Activated CD4-positive, alpha-beta T cell treated with anti-CD3 and anti-CD28 coated beads, Interleukin-10, Interleukin-2, amounts not matched to agents 100 ng/mL and 50 ng/mL, durations not matched to agents 16 hours and 8 hours (primary cell): ENCODE data around the gene RRAD.
"Not testable (repeated sequence)": the region's sequence is repeated elsewhere in the genome, so short reads cannot be mapped to it uniquely, and the experiment has no call there.

Source experiments
- DNase-seq: peaks from one replicate; pipeline ENCODE4 v3.0.0-alpha.2; 2020

RRAD gene

GRCh38 chr16:66899310-66899944 lies 25.9 kb downstream of the RRAD start:
- no peak for DNase-seq

DNA sequence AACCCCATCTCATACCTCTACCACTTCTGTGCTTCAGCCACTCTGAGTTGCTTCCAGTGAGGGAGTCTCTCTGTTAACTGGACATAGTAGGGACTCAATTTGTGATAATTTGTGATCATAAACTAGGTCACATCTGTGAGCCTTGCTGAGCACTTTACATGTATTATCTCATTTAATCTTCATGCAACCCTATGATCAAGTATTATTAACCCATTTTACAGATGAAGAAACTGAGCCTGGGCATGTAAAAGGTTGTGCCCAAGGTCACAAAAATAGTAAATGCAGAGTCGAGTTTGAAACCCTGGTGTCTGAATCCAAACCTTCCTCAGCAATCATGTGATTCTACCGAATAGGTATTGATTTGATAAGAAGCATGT lies 26.4 kb downstream of the RRAD start:
- no peak for DNase-seq

GRCh38 chr16:66898207-66898606 lies 27.1 kb downstream of the RRAD start:
- DNase-seq: no peak

GRCh38 chr16:66896682-66897081 lies 28.7 kb downstream of the RRAD start:
- not testable (repeated sequence) for DNase-seq

DNA sequence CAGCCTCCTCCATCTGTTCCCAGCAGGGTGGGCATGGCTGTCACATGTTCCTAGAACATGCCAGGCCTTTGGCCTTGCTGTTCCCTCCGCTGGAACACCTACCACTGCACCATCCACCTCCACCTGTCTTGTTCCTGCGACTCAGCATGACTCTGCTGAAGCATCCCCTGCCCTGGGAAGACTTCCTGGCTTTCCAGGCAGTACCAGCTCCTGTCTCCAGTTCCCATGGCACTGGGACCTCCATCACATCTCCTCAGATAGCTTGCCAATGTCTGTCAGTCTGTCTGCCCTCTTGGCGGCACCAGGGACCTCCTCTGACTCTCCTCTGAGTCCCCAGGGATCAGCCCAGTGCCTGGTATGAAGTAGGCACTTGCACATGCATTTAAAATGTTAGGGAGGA lies 29.3 kb downstream of the RRAD start:
- no peak for DNase-seq

DNA sequence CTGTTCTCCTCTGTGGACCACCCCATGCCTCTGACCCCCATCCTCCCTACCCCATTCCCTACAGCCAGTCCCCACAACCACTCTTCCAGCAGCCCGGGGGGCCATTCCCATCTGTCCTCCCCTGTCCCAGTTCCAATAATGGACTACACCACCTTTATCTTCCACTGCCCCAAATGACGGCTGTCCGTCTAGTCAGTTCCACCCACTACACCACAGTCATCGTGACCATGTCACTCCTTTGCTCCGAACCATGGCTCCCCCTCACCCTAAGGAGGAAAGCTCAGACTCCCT lies 29.7 kb downstream of the RRAD start:
- DNase-seq: no peak

DNA sequence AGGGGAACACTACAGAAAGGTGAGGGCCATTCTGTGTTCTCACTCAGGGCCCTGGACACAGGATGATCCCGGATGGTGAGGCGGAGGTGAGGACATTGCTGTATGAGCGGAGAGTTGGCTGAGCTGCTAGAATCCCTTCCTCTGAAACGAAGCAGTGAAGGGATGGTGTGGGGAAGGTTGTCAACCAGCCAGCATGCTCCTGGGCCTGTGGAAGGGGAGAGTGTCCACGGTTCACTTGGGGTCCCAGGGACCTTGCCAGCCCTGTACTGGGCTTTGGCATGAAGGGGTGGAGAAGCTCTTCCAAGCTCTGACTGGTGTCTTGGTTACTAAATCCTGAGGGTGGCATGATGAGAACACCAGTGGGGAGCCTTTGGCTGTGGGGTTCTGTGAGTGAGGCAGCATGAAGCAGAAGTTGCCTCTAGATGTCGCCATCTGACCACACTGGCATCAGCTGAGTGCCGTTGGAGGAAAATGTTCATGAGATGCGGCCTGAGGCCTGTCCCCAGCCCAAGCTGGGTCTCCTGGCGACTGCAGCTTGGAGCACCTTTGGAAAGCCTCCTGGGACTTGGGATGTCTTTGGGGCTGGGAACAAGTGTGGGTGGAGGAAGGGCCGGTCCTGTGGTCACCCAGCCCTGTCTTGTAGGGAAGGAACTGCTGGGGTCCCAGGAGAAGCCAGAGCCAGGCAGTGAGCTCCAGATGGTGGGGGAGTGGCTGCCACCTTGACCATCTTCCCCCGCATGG lies 30.2 kb downstream of the RRAD start:
- DNase-seq: peak; percentile 68

DNA sequence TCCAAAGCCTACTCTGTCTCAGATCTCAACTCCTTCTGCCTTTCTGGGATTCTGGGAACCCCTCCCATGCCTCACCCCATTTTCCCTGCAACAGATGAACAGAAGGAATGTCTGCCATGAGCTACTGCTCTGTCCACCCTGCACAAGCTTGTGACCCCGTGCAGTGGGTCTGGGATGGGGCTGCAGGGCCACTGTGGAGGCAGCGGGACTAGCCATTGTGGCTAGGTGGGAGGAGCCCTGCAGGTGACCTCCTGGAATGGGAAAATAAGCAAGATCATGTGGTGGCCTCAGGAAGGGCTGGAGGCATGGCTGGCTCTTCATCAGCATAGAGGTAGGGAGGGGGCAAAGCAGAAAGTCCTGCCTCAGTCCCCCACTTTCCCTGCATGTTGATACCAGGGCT lies 31.3 kb downstream of the RRAD start:
- no peak for DNase-seq

DNA sequence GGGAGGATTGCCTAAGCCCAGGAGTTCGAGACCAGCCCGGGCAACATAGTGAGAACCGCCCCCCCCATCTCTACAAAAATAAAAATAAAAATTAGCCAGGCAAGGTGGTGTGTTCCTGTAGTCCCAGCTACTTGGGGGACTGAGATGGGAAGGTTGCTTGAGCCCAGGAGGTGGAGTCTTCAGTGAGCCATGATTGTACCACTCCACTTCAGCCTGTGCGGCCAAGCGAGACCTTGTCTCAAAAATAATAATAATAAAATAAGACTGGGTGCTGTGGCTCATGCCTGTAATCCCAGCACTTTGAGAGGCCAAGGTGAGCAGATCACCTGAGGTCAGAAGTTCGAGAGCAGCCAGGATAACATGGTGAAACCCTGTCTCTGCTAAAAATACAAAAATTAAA lies 33.5 kb downstream of the RRAD start:
- DNase-seq: no peak

DNA sequence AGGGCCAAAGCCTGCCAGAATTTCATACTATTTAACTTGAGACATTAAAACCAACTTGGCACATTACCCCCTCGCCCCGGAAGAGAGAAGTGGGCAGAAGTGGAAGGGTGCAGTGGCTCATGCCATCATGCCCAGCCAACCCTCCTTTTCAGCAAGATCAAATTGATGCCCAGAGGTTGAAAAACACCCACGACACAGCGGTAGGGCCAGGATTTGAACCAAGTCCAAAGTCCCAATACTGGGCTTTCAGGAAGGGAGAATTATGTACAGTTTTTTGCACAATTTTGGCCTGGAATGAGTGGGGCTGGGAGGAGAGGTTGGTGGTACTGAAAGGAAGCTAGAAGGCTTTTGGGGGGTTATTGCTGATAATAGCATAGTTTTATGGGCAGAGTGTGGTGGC lies 34.0 kb downstream of the RRAD start:
- DNase-seq: no peak

DNA sequence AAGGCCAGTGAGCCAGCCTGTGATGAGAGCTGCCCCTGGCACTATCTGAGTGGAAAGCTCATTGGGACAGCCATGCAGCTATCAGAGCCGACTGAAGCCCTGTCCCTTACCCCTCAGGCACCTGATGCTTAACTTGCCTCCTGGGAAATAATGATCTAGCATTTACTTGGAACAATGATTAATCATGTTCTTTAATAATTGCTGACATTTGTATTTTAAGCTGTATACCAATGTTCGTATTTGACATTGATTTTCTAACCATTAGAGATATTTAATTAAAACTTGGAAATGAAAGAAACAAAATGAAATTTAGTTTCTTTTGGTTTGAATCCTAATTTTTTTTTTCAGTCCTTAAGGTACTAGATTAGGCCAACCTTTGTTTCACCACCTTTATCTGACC lies 34.5 kb downstream of the RRAD start:
- DNase-seq: no peak

DNA sequence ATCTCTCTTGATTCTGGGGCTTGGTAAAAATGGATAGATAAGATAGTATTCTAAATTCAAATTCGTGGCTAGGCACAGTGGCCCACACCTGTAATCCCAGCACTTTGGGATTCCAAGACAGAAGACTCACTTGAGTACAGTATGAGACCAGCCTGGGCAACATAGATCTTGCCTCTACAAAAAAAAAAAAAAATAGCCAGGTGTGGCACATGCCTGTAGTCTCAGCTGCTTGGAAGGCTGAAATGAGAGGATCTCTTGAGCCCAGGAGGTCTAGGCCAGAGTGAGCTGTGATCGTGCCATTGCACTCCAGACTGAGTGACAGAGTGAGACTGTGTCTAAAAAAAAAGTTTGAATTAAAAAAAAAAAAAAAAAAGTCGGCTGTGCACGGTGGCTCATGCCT lies 35.7 kb downstream of the RRAD start:
- no peak for DNase-seq

DNA sequence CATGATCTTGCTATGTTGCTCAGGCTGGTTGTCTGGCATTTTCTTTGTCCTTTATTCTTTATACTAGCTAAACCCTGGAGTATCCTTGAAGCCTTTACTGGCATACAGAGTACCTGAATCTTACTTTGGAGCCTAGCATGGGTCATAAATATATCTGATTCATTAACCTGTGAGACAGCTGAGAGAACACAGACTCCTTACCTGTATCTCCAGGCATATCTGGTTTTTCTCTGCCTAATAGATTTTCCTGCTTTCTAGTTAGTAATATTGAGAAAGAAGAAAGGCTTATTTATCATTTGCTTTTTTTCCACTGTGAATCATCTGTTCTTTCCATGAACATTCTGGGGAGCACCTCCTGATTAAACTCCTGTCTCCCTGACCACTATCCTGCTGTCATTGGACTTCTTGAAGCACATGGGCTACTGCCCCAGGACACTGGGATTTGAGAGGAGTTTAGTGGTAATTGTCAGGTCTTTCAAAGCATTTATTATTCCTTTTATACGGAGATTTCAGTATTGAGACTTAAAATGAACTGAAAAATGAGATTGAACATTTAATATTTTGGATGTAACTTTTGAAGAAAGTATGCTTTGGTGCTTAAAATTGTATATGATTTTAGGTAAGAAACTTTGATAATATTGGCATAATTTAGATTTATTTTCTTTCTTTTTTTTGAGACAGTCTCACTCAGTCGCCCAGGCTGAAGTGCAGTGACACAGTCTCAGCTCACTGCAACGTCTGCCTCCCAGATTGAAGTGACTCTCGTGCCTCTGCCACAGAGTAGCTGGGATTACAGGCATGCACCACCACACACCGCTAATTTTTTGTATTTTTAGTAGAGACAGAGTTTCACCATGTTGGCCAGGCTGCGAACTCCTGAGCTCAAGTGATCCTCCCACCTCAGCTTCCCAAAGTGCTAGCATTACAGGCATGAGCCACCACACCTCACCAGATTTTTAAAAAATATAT lies 36.4 kb downstream of the RRAD start:
- no peak for DNase-seq

- DNase-seq: no peak
Observed at GRCh38 chr16:66886914-66887313, 38.4 kb downstream of the RRAD start.

- no peak for DNase-seq
Observed at GRCh38 chr16:66886321-66886720, 39.0 kb downstream of the RRAD start.

DNA sequence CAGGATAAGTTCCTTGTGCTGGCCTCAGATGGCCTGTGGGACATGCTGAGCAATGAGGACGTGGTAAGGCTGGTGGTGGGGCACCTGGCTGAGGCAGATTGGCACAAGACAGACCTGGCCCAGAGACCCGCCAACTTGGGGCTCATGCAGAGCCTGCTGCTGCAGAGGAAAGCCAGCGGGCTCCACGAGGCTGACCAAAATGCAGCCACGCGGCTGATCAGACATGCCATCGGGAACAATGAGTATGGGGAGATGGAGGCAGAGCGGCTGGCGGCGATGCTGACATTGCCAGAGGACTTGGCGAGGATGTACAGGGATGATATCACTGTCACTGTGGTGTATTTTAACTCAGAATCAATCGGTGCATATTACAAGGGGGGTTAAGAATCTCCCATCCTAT lies 39.8 kb downstream of the RRAD start:
- DNase-seq: no peak

DNA sequence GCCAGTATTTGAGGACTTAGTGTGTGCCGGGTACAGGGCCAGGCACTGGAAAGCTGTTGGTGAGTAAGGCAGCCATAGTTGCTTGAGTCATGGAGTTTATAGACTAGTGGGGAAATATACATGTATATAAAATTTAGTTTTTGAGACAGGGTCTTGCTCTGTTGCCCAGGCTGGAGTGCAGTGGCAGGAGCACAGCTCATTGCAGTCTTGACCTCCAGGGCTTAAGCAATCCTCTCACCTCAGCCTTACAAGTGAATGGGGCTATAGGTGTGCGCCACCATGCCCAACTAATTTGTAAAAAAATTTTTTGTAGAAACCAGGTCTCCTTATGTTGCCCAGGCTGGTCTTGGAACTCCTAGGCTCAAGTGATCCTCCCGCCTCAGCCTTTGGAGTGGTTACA lies 42.6 kb downstream of the RRAD start:
- DNase-seq: no peak

DNA sequence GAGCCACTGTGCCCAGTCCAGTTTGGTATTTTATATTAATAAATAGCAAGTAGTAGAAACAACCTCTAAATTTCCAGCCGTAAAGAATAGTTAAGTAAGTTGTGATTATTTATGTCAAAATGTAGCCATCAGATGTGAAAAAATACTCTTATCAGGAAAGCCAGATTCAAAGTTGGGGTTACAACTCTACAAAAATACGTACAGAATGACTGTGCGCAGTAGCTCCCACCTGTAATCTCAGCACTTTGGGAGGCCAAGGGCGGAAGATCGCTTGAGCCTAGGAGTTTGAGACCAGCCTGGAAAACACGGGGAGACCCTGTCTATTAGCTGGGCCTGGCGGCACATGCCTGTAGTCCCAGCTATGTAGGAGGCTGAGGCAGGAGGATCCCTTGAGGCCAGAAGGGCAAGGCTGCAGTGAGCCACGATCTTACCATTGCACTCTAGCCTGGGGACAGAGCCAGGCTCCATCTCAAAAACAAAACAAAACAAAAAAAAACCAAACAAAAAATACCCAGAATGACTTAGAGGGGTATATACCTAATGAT lies 43.3 kb downstream of the RRAD start:
- no peak for DNase-seq

DNA sequence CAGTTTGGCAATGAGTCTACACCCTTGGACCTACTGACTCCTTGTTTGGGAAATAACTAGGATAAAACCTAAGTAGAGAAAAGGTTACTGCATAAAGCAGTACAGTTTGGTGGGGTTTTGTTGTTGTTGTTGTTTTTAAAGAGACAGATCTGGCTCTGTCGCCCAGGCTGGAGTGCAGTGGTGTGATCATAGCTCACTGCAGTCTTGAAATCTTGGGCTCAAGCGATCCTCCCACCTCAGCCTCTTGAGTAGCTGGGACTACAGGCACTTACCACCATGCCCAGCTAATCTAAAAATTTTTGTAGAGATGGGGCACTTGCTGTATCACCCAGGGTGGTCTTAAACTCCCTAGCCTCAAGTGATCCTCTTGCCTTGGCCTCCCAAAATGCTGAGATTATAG lies 43.8 kb downstream of the RRAD start:
- DNase-seq: no peak

DNA sequence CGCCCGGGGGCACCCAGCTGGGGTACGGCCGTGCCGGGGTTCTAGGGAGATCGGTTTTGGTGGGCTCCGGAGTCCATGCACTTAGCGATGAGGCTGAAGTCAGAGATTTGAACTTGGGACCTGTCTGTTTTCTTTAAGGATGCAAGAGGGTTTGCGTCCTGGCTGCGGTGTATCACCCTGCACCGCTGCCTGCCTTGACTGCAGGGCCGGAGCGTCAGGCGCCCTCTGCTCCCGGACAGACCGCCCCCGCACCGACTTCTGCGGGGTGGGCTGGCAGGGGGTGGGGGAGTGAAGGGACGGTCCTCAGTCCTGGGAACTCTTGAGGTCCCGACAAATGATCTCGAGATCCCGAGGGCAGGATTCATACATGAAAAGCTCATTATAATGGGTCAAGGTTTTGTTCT lies 44.3 kb downstream of the RRAD start:
- peak; percentile 34 for DNase-seq

DNA sequence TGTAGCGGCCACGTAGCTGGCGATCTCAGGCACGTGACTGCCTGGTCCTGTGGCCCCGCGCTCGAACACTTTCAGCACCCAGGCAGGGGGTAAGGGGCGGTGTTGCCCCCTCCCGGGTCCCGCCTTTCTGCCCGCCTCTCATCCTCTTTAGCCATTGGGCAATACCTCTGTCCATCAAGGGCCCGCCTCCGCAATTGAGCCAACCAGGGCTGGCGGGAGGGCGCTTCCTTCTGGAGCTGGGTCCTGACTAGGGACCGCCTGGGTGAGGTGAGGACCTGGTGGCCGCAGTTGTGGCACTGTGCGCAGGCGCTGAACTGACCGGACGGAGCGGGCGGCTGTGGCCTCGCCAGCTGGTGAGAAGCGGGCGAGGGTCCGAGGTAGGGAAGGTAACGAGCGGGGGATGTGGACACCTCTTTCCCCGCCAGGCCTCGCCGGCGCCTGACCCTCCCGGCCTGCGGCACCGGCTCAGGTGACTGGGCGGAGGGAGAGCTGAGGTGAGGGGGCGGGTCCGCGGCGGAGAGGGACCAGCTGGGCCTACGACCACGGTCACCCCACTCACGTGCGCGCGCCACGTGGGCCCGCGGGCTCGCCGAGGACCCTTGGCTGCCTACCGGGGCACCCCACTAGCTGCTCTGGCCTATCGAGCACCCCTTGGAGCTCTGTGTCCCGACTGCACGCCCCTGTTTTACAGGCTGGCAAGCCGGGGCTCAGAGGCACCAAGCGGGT lies 44.9 kb downstream of the RRAD start, which contains the start of gene PDP2:
Gene PDP2, plus strand, starts transcription at position 228 of the 726 bp plus-strand sequence. CDS start 3,770 bp downstream, outside the sequence.
- DNase-seq: peak; percentile 98

DNA sequence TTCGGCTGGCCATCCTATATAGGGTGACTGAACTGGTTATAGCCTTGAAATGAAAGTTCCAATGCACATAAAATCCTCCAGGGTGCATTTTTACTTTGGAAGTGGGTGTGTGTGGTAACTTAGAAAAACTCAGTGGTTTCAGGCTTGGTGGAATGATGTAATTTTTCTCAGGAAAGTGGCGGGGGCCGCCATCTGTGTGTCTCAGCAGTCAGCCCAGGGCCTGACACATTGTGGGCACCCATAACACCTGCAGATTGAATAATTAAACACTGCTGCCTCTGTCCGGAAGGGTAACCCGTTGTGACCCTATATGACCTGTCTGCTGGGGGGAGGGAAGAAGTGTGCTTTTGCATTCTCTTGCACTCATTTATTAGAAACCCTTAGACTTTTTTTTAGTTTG lies 47.3 kb downstream of the RRAD start:
- DNase-seq: peak; percentile 79
